ENCODE data around the gene ANK3. TPM values are rescaled to one million over a fixed set of nuclear protein-coding genes. Genes with fewer than 3 reads are reported as not detected.

ANK3 gene
- polyA plus RNA-seq, 1 donor (not counting 4 experiments of a cell fraction or from before 2014, with no cell fraction given) = 8.3 TPM

DNA sequence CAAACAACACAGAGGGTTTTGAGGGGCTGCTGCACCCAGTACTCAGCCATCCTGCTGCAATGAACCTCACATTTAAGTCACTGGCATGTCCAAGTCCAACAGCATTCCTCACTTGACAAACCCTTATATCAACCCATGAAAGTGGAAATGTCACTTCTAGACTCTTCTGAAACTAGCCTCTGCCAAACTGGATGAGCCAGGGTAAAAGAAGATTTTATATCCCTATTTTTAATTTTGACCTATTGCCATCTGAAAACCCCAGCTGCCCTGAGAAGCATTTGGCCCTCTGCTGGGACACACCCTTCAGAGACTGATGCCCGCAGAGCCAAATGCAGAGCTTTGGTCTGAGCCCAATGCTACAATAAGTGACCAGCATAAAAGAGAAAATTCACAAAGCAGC, 201.1 kb downstream of the ANK3 start:
- no peaks in the 10 kb centered on the region for H3K36me3 ChIP-seq (ENCODE audit: control insufficient read depth in 2 of 2, extremely low read depth in 1 of 2, insufficient read depth in 2 of 2, low read length in 2 of 2)
- no peaks in the 10 kb centered on the region for H3K9me1 ChIP-seq (ENCODE audit: control insufficient read depth, extremely low read depth, insufficient read depth, low read length)
- FAIRE-seq (no peak), DNase-seq (ENCODE audit: low read depth, low spot score) (no peak)
- no peaks in the 10 kb centered on the region for H3K27me3 ChIP-seq (ENCODE audit: control insufficient read depth, extremely low read depth, insufficient read depth, low read length)
- no peaks in the 10 kb centered on the region for H4K20me1 ChIP-seq (ENCODE audit: control insufficient read depth, extremely low read depth, insufficient read depth, low read length)
- H3K4me2 ChIP-seq (ENCODE audit: control insufficient read depth, extremely low read depth, insufficient read depth, low read depth, low read length) = no peak overlapping the region
- no peaks in the 10 kb centered on the region for H3K4me1 ChIP-seq (ENCODE audit: control insufficient read depth, extremely low read depth, insufficient read depth, low read length)
- no peak overlapping the region for H3K9ac ChIP-seq (ENCODE audit: control insufficient read depth, extremely low read depth, insufficient read depth, low read length)
- no peaks in the 10 kb centered on the region for H3K9me3 ChIP-seq (ENCODE audit: control insufficient read depth, low read depth, low read length)
- no peak overlapping the region for H3K27ac ChIP-seq (ENCODE audit: control insufficient read depth, insufficient read depth, low read length)
- no peak overlapping the region for H2AFZ ChIP-seq (ENCODE audit: control insufficient read depth, low read length)
- dilution Hi-C loops (cut with MboI; ENCODE audit: extremely low pct_ligation_motif_present, low sequenced_read_pairs) = no loop called here
- TF ChIP-seq, protein P1, sequence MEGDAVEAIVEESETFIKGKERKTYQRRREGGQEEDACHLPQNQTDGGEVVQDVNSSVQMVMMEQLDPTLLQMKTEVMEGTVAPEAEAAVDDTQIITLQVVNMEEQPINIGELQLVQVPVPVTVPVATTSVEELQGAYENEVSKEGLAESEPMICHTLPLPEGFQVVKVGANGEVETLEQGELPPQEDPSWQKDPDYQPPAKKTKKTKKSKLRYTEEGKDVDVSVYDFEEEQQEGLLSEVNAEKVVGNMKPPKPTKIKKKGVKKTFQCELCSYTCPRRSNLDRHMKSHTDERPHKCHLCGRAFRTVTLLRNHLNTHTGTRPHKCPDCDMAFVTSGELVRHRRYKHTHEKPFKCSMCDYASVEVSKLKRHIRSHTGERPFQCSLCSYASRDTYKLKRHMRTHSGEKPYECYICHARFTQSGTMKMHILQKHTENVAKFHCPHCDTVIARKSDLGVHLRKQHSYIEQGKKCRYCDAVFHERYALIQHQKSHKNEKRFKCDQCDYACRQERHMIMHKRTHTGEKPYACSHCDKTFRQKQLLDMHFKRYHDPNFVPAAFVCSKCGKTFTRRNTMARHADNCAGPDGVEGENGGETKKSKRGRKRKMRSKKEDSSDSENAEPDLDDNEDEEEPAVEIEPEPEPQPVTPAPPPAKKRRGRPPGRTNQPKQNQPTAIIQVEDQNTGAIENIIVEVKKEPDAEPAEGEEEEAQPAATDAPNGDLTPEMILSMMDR (optimal IDR thresholded peaks at IDR 0.05 in 1 of 3, IDR thresholded peaks at IDR 0.05 in 1 of 3, conservative IDR thresholded peaks at IDR 0.05 in 1 of 3; ENCODE audit: extremely low read depth in 1 of 3, insufficient read depth in 2 of 3, low read length in 3 of 3) = no peak
- no peak for TF ChIP-seq EZH2 (IDR thresholded peaks at IDR 0.05; ENCODE audit: low read length)
- no peak overlapping the region for H3K4me3 ChIP-seq (ENCODE audit: control insufficient read depth in 2 of 3, extremely low read depth in 1 of 3, insufficient read depth in 2 of 3, low read depth in 1 of 3, low read length in 3 of 3)
- no peaks in the 10 kb centered on the region for H3K79me2 ChIP-seq (ENCODE audit: control insufficient read depth, insufficient read depth, low read length)

DNA sequence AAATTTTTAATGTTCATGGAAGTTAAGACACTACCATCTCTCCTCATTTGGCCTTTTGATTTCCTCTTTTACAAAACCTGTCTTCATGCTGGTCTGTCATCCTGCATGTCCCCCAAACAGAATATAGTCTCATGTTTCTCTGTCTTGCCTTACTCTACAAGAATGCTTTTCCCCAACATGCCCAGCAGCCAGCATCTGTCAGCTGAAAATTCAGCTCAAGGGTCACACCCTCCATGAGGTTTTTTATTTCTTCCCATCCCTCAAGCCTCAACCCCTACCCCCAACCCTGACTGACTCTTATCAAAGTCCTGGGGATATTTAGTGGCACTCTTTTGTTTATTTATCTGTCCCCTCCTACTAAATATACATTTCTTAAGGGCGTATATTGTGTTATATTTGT, 202.0 kb downstream of the ANK3 start:
- Histone ChIP-seq H2AFZ (ENCODE audit: control insufficient read depth, low read length) (no peak overlapping the region), H4K20me1 (ENCODE audit: control insufficient read depth, extremely low read depth, insufficient read depth, low read length) (no peaks in the 10 kb centered on the region), H3K27me3 (ENCODE audit: control insufficient read depth, extremely low read depth, insufficient read depth, low read length) (no peaks in the 10 kb centered on the region), H3K4me2 (ENCODE audit: control insufficient read depth, extremely low read depth, insufficient read depth, low read depth, low read length) (no peak overlapping the region), H3K4me3 (ENCODE audit: control insufficient read depth in 2 of 3, extremely low read depth in 1 of 3, insufficient read depth in 2 of 3, low read depth in 1 of 3, low read length in 3 of 3) (no peak overlapping the region), H3K36me3 (ENCODE audit: control insufficient read depth in 2 of 2, extremely low read depth in 1 of 2, insufficient read depth in 2 of 2, low read length in 2 of 2) (no peaks in the 10 kb centered on the region), H3K9me1 (ENCODE audit: control insufficient read depth, extremely low read depth, insufficient read depth, low read length) (no peaks in the 10 kb centered on the region), H3K9ac (ENCODE audit: control insufficient read depth, extremely low read depth, insufficient read depth, low read length) (no peak overlapping the region), H3K79me2 (ENCODE audit: control insufficient read depth, insufficient read depth, low read length) (no peaks in the 10 kb centered on the region), H3K9me3 (ENCODE audit: control insufficient read depth, low read depth, low read length) (no peaks in the 10 kb centered on the region), H3K27ac (ENCODE audit: control insufficient read depth, insufficient read depth, low read length) (no peak overlapping the region), H3K4me1 (ENCODE audit: control insufficient read depth, extremely low read depth, insufficient read depth, low read length) (no peaks in the 10 kb centered on the region)
- DNase-seq (ENCODE audit: low read depth, low spot score) = no peak
- no peak for FAIRE-seq
- TF ChIP-seq EZH2 (IDR thresholded peaks at IDR 0.05; ENCODE audit: low read length) = no peak
- TF ChIP-seq, protein P1 (optimal IDR thresholded peaks at IDR 0.05 in 1 of 3, IDR thresholded peaks at IDR 0.05 in 1 of 3, conservative IDR thresholded peaks at IDR 0.05 in 1 of 3; ENCODE audit: extremely low read depth in 1 of 3, insufficient read depth in 2 of 3, low read length in 3 of 3) = no peak
- dilution Hi-C loops (cut with MboI; ENCODE audit: extremely low pct_ligation_motif_present, low sequenced_read_pairs) = no loop called here

Measured in keratinocyte (primary cell).